Hepatocyte (in vitro differentiated cells): ENCODE results near the gene CCDC70. TPM values are rescaled to one million over a fixed set of nuclear protein-coding genes. Genes with fewer than 3 reads are reported as not detected.

Experiments used
- DNase-seq: peaks from one replicate; pipeline ENCODE4 v3.0.0-alpha.2; 2016; ENCODE audit warnings: low spot score
- H2AFZ ChIP-seq: fragments of 200-600 bp; sonication (generic); 2 replicates; pipeline ENCODE4 v1.6.0; 2016; ENCODE audit warnings: antibody characterized with exemption, mild to moderate bottlenecking
- H3K27ac ChIP-seq: fragments of 200-600 bp; sonication (generic); 2 replicates; pipeline ENCODE4 v1.5.1; 2016; ENCODE audit warnings: mild to moderate bottlenecking
- H3K27me3 ChIP-seq: fragments of 200-600 bp; sonication (generic); 2 replicates; pipeline ENCODE4 v1.6.1; 2016
- H3K36me3 ChIP-seq: fragments of 200-600 bp; sonication (generic); replicated peaks from 2 replicates; pipeline ENCODE4 v1.5.1; 2016; ENCODE audit warnings: low read depth; ENCODE audit not compliant: insufficient read depth
- H3K4me1 ChIP-seq: fragments of 200-600 bp; sonication (generic); 2 replicates; pipeline ENCODE4 v1.5.1; 2016; ENCODE audit warnings: mild to moderate bottlenecking, moderate library complexity; ENCODE audit not compliant: insufficient read depth
- H3K4me2 ChIP-seq: fragments of 200-600 bp; sonication (generic); 2 replicates; pipeline ENCODE4 v1.6.0; 2016
- H3K4me3 ChIP-seq: fragments of 200-600 bp; sonication (generic); 2 replicates; pipeline ENCODE4 v1.5.1; 2016; ENCODE audit warnings: mild to moderate bottlenecking
- H3K79me2 ChIP-seq: fragments of 200-600 bp; sonication (generic); 2 replicates; pipeline ENCODE4 v1.6.0; 2017; ENCODE audit warnings: mild to moderate bottlenecking
- H3K9me2 ChIP-seq: fragments of 200-600 bp; sonication (generic); replicated peaks from 2 replicates; pipeline ENCODE4 v1.6.0; 2017; ENCODE audit warnings: mild to moderate bottlenecking; ENCODE audit not compliant: insufficient read depth
- H3K9me3 ChIP-seq: fragments of 200-600 bp; sonication (generic); 2 replicates; pipeline ENCODE4 v1.5.1; 2016; ENCODE audit warnings: low read depth, mild to moderate bottlenecking
- H4K20me1 ChIP-seq: fragments of 200-600 bp; sonication (generic); 2 replicates; pipeline ENCODE4 v1.6.0; 2016; ENCODE audit warnings: mild to moderate bottlenecking; ENCODE audit not compliant: insufficient read depth, poor library complexity, severe bottlenecking
- EZH2 ChIP-seq: fragments of 200-600 bp; sonication (generic); IDR thresholded peaks from 2 replicates; pipeline ENCODE4 v1.6.1; 2016; ENCODE audit warnings: antibody characterized with exemption, mild to moderate bottlenecking, borderline replicate concordance
- EZH2phosphoT487 ChIP-seq: fragments of 200-600 bp; sonication (generic); IDR thresholded peaks from one replicate; pipeline ENCODE4 v1.6.1; 2018; ENCODE audit warnings: antibody characterized with exemption, mild to moderate bottlenecking, low read depth, moderate library complexity; ENCODE audit not compliant: unreplicated experiment, severe bottlenecking
- WGBS: methylation state at CpG from one replicate; pipeline ENCODE4 v1.1.6; 2016; ENCODE audit warnings: low lambda C conversion rate; ENCODE audit errors: missing lambda C conversion rate; 5-methylcytosine and 5-hydroxymethylcytosine counted together
- polyA plus RNA-seq: library from polyadenylated mRNA; unstranded; fragments of >200 nt; fragmentation: Nextera tagmentation; extraction: Ambion mirVana; gene quantifications from 2 replicates; pipeline ENCODE4 v1.2.1, GENCODE V29; 2016
- total RNA-seq: library from RNA; depleted of rRNA; stranded (reverse); fragments of >200 nt; gene quantifications from 2 replicates; pipeline ENCODE4 v1.2.3, GENCODE V29; 2014
- TF ChIP-seq, protein P1 (sequence below): fragments of 200-600 bp; sonication (generic); IDR thresholded peaks from 2 replicates; pipeline ENCODE4 v1.5.1; 2016; ENCODE audit warnings: antibody characterized with exemption, mild to moderate bottlenecking; ENCODE audit not compliant: poor library complexity

The CCDC70 gene
- total and polyA plus RNA-seq, 2 experiments from 2014 or later, result not detected

DNA sequence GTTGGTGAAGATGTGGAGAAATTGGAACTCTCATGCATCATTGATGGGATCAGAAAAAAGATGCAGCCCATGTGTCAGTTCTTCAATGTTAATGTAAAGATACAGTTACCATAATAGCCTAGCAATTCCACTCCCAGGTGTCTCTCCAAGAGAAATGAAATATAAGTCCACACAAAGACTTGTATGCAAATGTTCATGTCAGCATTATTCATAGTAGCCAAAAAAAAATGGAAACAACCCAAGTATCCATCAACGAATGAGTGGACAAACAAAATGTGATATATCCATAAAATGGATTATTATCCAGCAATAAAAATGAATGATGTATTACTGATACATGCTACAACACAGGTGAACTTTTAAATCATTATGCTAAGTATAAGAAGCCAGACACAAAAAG, 38.7 kb downstream of the CCDC70 start:
- TF ChIP-seq, protein P1, sequence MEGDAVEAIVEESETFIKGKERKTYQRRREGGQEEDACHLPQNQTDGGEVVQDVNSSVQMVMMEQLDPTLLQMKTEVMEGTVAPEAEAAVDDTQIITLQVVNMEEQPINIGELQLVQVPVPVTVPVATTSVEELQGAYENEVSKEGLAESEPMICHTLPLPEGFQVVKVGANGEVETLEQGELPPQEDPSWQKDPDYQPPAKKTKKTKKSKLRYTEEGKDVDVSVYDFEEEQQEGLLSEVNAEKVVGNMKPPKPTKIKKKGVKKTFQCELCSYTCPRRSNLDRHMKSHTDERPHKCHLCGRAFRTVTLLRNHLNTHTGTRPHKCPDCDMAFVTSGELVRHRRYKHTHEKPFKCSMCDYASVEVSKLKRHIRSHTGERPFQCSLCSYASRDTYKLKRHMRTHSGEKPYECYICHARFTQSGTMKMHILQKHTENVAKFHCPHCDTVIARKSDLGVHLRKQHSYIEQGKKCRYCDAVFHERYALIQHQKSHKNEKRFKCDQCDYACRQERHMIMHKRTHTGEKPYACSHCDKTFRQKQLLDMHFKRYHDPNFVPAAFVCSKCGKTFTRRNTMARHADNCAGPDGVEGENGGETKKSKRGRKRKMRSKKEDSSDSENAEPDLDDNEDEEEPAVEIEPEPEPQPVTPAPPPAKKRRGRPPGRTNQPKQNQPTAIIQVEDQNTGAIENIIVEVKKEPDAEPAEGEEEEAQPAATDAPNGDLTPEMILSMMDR, result no peak
- no peak for TF ChIP-seq EZH2phosphoT487
- H3K9me2 ChIP-seq, result no peaks in the 10 kb centered on the region
- no peak overlapping the region for H3K27ac ChIP-seq
- no peak for DNase-seq
- H3K4me1 ChIP-seq, result no peaks in the 10 kb centered on the region
- H3K79me2 ChIP-seq, result no peaks in the 10 kb centered on the region
- H4K20me1 ChIP-seq, result no peaks in the 10 kb centered on the region
- no peak overlapping the region for H2AFZ ChIP-seq
- no peaks in the 10 kb centered on the region for H3K36me3 ChIP-seq
- no peak overlapping the region for H3K4me2 ChIP-seq
- H3K4me3 ChIP-seq, result no peak overlapping the region
- whole genome bisulfite sequencing, result 81% methylated on average over 1 of the region's 1 CpG
- no peaks in the 10 kb centered on the region for H3K9me3 ChIP-seq
- H3K27me3 ChIP-seq, result no peaks in the 10 kb centered on the region

DNA sequence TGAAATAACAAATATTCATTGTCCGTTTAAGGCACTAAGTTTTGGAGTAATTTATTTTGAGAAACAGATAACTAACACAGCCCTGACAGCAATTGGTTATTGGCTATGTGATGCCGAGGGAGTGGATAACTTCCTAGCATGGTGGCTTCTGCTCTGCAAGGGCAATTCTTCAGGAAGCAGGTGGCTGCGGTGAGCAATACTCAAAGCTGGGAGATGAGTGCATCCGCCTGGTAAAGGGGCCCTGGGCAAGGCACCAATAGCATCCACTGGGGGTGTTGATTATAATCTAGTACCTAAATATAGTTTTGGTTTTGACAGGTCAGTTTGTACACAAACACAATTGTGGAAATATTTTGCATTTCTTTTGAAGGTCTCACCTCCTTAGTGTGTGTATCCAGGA, 41.0 kb downstream of the CCDC70 start:
- Histone ChIP-seq H3K27me3 (no peaks in the 10 kb centered on the region), H3K9me3 (no peaks in the 10 kb centered on the region), H3K4me3 (no peak overlapping the region), H3K4me1 (no peaks in the 10 kb centered on the region), H3K27ac (no peak overlapping the region), H3K4me2 (no peak overlapping the region), H3K9me2 (no peaks in the 10 kb centered on the region), H3K79me2 (no peaks in the 10 kb centered on the region), H2AFZ (no peak overlapping the region), H4K20me1 (no peaks in the 10 kb centered on the region), H3K36me3 (no peaks in the 10 kb centered on the region)
- DNase-seq, result no peak
- TF ChIP-seq, protein P1, result no peak
- TF ChIP-seq EZH2phosphoT487 (no peak), EZH2 (no peak)
- 89% methylated on average over 4 of the region's 4 CpGs for WGBS

DNA sequence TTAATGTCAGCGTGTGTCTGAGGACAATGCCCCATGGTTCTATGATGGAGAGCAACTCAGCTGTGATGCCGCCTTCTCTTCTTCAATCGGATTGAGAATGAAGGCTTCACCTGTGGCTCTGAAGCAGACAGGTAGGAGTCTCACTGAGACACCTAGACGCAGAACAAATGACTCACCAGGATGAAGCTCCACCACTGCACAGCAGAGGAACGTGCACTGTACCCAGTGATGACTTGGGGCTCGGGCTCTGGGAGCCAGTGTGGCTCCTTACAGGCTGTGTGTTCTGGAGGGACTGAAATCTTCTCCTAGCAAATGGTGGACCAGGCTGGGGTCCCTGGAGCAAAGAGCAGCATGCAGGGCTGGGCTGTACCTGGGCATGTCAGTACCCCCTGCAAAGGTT, 44.0 kb downstream of the CCDC70 start:
- 96% methylated on average over 6 of the region's 6 CpGs for WGBS
- no peaks in the 10 kb centered on the region for H3K9me3 ChIP-seq
- H3K79me2 ChIP-seq, result no peaks in the 10 kb centered on the region
- no peaks in the 10 kb centered on the region for H4K20me1 ChIP-seq
- DNase-seq, result no peak
- no peak overlapping the region for H3K27ac ChIP-seq
- no peaks in the 10 kb centered on the region for H3K4me1 ChIP-seq
- H2AFZ ChIP-seq, result no peak overlapping the region
- no peak overlapping the region for H3K4me3 ChIP-seq
- no peak overlapping the region for H3K4me2 ChIP-seq
- H3K27me3 ChIP-seq, result no peaks in the 10 kb centered on the region
- H3K9me2 ChIP-seq, result no peaks in the 10 kb centered on the region
- TF ChIP-seq EZH2phosphoT487, result no peak
- TF ChIP-seq, protein P1, result no peak
- no peak for TF ChIP-seq EZH2
- H3K36me3 ChIP-seq, result no peaks in the 10 kb centered on the region

DNA sequence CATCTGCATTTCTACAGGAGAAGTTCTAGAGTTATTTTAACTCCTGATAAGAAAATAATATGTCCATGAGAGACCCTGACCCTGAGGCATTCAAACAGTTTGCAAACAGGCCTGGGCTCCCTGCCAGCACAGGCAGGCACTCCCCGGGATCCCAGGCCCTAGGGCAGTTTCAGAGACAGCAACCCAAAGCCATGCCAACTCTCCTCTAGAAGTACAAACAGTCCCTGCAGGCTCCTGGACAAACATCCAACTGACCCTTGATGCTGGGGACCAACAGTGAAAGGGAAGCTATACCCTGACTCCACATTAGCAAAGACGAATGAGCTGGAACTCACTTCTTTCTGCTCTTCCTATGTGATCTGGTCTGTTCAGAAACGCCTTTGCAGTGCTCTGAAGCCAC, 44.8 kb downstream of the CCDC70 start:
- no peaks in the 10 kb centered on the region for H3K27me3 ChIP-seq
- no peaks in the 10 kb centered on the region for H4K20me1 ChIP-seq
- H3K4me2 ChIP-seq, result no peak overlapping the region
- H3K4me1 ChIP-seq, result no peaks in the 10 kb centered on the region
- no peak overlapping the region for H2AFZ ChIP-seq
- no peaks in the 10 kb centered on the region for H3K36me3 ChIP-seq
- no peak overlapping the region for H3K4me3 ChIP-seq
- WGBS, result 70% methylated on average over 3 of the region's 3 CpGs
- H3K9me3 ChIP-seq, result no peaks in the 10 kb centered on the region
- H3K79me2 ChIP-seq, result no peaks in the 10 kb centered on the region
- TF ChIP-seq EZH2phosphoT487 (no peak), EZH2 (no peak)
- TF ChIP-seq, protein P1, result no peak
- H3K27ac ChIP-seq, result no peak overlapping the region
- DNase-seq, result no peak
- no peaks in the 10 kb centered on the region for H3K9me2 ChIP-seq
